Hepatocyte (in vitro differentiated cells): ENCODE results near the gene PTPRCAP. TPM values are rescaled to one million over a fixed set of nuclear protein-coding genes. Genes with fewer than 3 reads are reported as not detected.

Source experiments
- DNase-seq: peaks from one replicate; pipeline ENCODE4 v3.0.0-alpha.2; 2016; ENCODE audit warnings: low spot score
- H2AFZ ChIP-seq: fragments of 200-600 bp; sonication (generic); 2 replicates; pipeline ENCODE4 v1.6.0; 2016; ENCODE audit warnings: antibody characterized with exemption, mild to moderate bottlenecking
- H3K27ac ChIP-seq: fragments of 200-600 bp; sonication (generic); 2 replicates; pipeline ENCODE4 v1.5.1; 2016; ENCODE audit warnings: mild to moderate bottlenecking
- H3K27me3 ChIP-seq: fragments of 200-600 bp; sonication (generic); 2 replicates; pipeline ENCODE4 v1.6.1; 2016
- H3K36me3 ChIP-seq: fragments of 200-600 bp; sonication (generic); replicated peaks from 2 replicates; pipeline ENCODE4 v1.5.1; 2016; ENCODE audit warnings: low read depth; ENCODE audit not compliant: insufficient read depth
- H3K4me1 ChIP-seq: fragments of 200-600 bp; sonication (generic); 2 replicates; pipeline ENCODE4 v1.5.1; 2016; ENCODE audit warnings: mild to moderate bottlenecking, moderate library complexity; ENCODE audit not compliant: insufficient read depth
- H3K4me2 ChIP-seq: fragments of 200-600 bp; sonication (generic); 2 replicates; pipeline ENCODE4 v1.6.0; 2016
- H3K4me3 ChIP-seq: fragments of 200-600 bp; sonication (generic); 2 replicates; pipeline ENCODE4 v1.5.1; 2016; ENCODE audit warnings: mild to moderate bottlenecking
- H3K79me2 ChIP-seq: fragments of 200-600 bp; sonication (generic); 2 replicates; pipeline ENCODE4 v1.6.0; 2017; ENCODE audit warnings: mild to moderate bottlenecking
- H3K9me2 ChIP-seq: fragments of 200-600 bp; sonication (generic); replicated peaks from 2 replicates; pipeline ENCODE4 v1.6.0; 2017; ENCODE audit warnings: mild to moderate bottlenecking; ENCODE audit not compliant: insufficient read depth
- H3K9me3 ChIP-seq: fragments of 200-600 bp; sonication (generic); 2 replicates; pipeline ENCODE4 v1.5.1; 2016; ENCODE audit warnings: low read depth, mild to moderate bottlenecking
- H4K20me1 ChIP-seq: fragments of 200-600 bp; sonication (generic); 2 replicates; pipeline ENCODE4 v1.6.0; 2016; ENCODE audit warnings: mild to moderate bottlenecking; ENCODE audit not compliant: insufficient read depth, poor library complexity, severe bottlenecking
- EZH2 ChIP-seq: fragments of 200-600 bp; sonication (generic); IDR thresholded peaks from 2 replicates; pipeline ENCODE4 v1.6.1; 2016; ENCODE audit warnings: antibody characterized with exemption, mild to moderate bottlenecking, borderline replicate concordance
- EZH2phosphoT487 ChIP-seq: fragments of 200-600 bp; sonication (generic); IDR thresholded peaks from one replicate; pipeline ENCODE4 v1.6.1; 2018; ENCODE audit warnings: antibody characterized with exemption, mild to moderate bottlenecking, low read depth, moderate library complexity; ENCODE audit not compliant: unreplicated experiment, severe bottlenecking
- WGBS: methylation state at CpG from one replicate; pipeline ENCODE4 v1.1.6; 2016; ENCODE audit warnings: low lambda C conversion rate; ENCODE audit errors: missing lambda C conversion rate; 5-methylcytosine and 5-hydroxymethylcytosine counted together
- polyA plus RNA-seq: library from polyadenylated mRNA; unstranded; fragments of >200 nt; fragmentation: Nextera tagmentation; extraction: Ambion mirVana; gene quantifications from 2 replicates; pipeline ENCODE4 v1.2.1, GENCODE V29; 2016
- total RNA-seq: library from RNA; depleted of rRNA; stranded (reverse); fragments of >200 nt; gene quantifications from 2 replicates; pipeline ENCODE4 v1.2.3, GENCODE V29; 2014
- TF ChIP-seq, protein P1 (sequence below): fragments of 200-600 bp; sonication (generic); IDR thresholded peaks from 2 replicates; pipeline ENCODE4 v1.5.1; 2016; ENCODE audit warnings: antibody characterized with exemption, mild to moderate bottlenecking; ENCODE audit not compliant: poor library complexity

Gene PTPRCAP
- total and polyA plus RNA-seq, 2 experiments from 2014 or later: 1.0 to 2.5 TPM

- Histone ChIP-seq H3K4me2 (peak overlapping the region; percentile 94), H3K36me3 (no peaks in the 10 kb centered on the region), H3K79me2 (no peaks in the 10 kb centered on the region), H3K27me3 (no peaks in the 10 kb centered on the region), H3K9me2 (no peaks in the 10 kb centered on the region), H2AFZ (peak overlapping the region; percentile 67), H3K9me3 (no peaks in the 10 kb centered on the region), H4K20me1 (no peaks in the 10 kb centered on the region), H3K27ac (peak overlapping the region; percentile 49), H3K4me1 (peaks cover 8% of the 10 kb centered on the region), H3K4me3 (no peak overlapping the region)
- 74% methylated on average over 22 of the region's 22 CpGs for WGBS
- DNase-seq: no peak
- TF ChIP-seq EZH2: no peak
- TF ChIP-seq EZH2phosphoT487: no peak
- TF ChIP-seq, protein P1, sequence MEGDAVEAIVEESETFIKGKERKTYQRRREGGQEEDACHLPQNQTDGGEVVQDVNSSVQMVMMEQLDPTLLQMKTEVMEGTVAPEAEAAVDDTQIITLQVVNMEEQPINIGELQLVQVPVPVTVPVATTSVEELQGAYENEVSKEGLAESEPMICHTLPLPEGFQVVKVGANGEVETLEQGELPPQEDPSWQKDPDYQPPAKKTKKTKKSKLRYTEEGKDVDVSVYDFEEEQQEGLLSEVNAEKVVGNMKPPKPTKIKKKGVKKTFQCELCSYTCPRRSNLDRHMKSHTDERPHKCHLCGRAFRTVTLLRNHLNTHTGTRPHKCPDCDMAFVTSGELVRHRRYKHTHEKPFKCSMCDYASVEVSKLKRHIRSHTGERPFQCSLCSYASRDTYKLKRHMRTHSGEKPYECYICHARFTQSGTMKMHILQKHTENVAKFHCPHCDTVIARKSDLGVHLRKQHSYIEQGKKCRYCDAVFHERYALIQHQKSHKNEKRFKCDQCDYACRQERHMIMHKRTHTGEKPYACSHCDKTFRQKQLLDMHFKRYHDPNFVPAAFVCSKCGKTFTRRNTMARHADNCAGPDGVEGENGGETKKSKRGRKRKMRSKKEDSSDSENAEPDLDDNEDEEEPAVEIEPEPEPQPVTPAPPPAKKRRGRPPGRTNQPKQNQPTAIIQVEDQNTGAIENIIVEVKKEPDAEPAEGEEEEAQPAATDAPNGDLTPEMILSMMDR: no peak
Observed at GRCh38 chr11:67421430-67422031, 16.0 kb downstream of the PTPRCAP start.

- peak; percentile 99 for DNase-seq
- TF ChIP-seq, protein P1: no peak
- no peak for TF ChIP-seq EZH2phosphoT487
- TF ChIP-seq EZH2: no peak
- Histone ChIP-seq H3K36me3 (no peaks in the 10 kb centered on the region), H3K9me3 (no peaks in the 10 kb centered on the region), H2AFZ (peak overlapping the region; percentile 67), H4K20me1 (no peaks in the 10 kb centered on the region), H3K27ac (peak overlapping the region; percentile 92), H3K79me2 (no peaks in the 10 kb centered on the region), H3K4me2 (peak overlapping the region; percentile 94), H3K4me1 (peaks cover 8% of the 10 kb centered on the region), H3K4me3 (peak overlapping the region; percentile 81), H3K9me2 (no peaks in the 10 kb centered on the region), H3K27me3 (no peaks in the 10 kb centered on the region)
- whole genome bisulfite sequencing: 1% methylated on average over 65 of the region's 97 CpGs
Observed at GRCh38 chr11:67420646-67421429, 16.6 kb downstream of the PTPRCAP start.

- H4K20me1 ChIP-seq: no peaks in the 10 kb centered on the region
- H3K9me3 ChIP-seq: no peaks in the 10 kb centered on the region
- no peaks in the 10 kb centered on the region for H3K36me3 ChIP-seq
- no peak overlapping the region for H2AFZ ChIP-seq
- peak overlapping the region; percentile 81 for H3K4me3 ChIP-seq
- no peaks in the 10 kb centered on the region for H3K79me2 ChIP-seq
- peak overlapping the region; percentile 94 for H3K4me2 ChIP-seq
- H3K4me1 ChIP-seq: peaks cover 10% of the 10 kb centered on the region
- peak overlapping the region; percentile 92 for H3K27ac ChIP-seq
- no peak for DNase-seq
- TF ChIP-seq, protein P1: no peak
- TF ChIP-seq EZH2phosphoT487: no peak
- TF ChIP-seq EZH2: no peak
- no peaks in the 10 kb centered on the region for H3K9me2 ChIP-seq
- 57% methylated on average over 10 of the region's 15 CpGs for WGBS
- H3K27me3 ChIP-seq: no peaks in the 10 kb centered on the region
Observed at GRCh38 chr11:67420147-67420645, 17.3 kb downstream of the PTPRCAP start.
